DOHH2 (cell line): ENCODE measurements around the gene TMC4.
A peak's percentile ranks its signal among the peaks of the same experiment; 100 is the strongest.

ENCODE experiments used
- H3F3A ChIP-seq: fragments of 200-600 bp; sonication (generic), shearing (Covaris generic); 2 replicates; pipeline ENCODE4 v1.6.0; 2016; ENCODE audit warnings: antibody characterized with exemption, mild to moderate bottlenecking; ENCODE audit not compliant: control insufficient read depth, insufficient read depth
- H3K27ac ChIP-seq: fragments of 200-600 bp; sonication (generic); 2 replicates; pipeline ENCODE4 v1.5.1; 2014; ENCODE audit warnings: low read depth, mild to moderate bottlenecking, low read length, moderate library complexity
- H3K27me3 ChIP-seq: fragments of 200-600 bp; sonication (generic); 2 replicates; pipeline ENCODE4 v1.6.1; 2014; ENCODE audit warnings: mild to moderate bottlenecking, low read length, mixed read lengths; ENCODE audit not compliant: control insufficient read depth
- H3K36me3 ChIP-seq: fragments of 200-600 bp; sonication (generic); 2 replicates; pipeline ENCODE4 v1.6.1; 2014; ENCODE audit warnings: mild to moderate bottlenecking, low read length, moderate library complexity, mixed read lengths; ENCODE audit not compliant: control insufficient read depth
- H3K4me1 ChIP-seq: fragments of 200-600 bp; sonication (generic); 2 replicates; pipeline ENCODE4 v1.6.1; 2014; ENCODE audit warnings: mild to moderate bottlenecking, low read length, mixed read lengths; ENCODE audit not compliant: control insufficient read depth
- H3K4me2 ChIP-seq: fragments of 200-600 bp; sonication (generic); 2 replicates; pipeline ENCODE4 v1.6.0; 2014; ENCODE audit warnings: mild to moderate bottlenecking, low read length, moderate library complexity
- H3K4me3 ChIP-seq: fragments of 200-600 bp; sonication (generic); 2 replicates; pipeline ENCODE4 v1.5.1; 2014; ENCODE audit warnings: mild to moderate bottlenecking, low read length, mixed read lengths
- H3K79me2 ChIP-seq: fragments of 200-600 bp; sonication (generic); 2 replicates; pipeline ENCODE4 v1.6.1; 2014; ENCODE audit warnings: mild to moderate bottlenecking, low read length, mixed read lengths; ENCODE audit not compliant: control insufficient read depth
- H3K9me2 ChIP-seq: fragments of 200-600 bp; sonication (generic); replicated peaks from 2 replicates; pipeline ENCODE4 v1.6.1; 2014; ENCODE audit warnings: mild to moderate bottlenecking, low read length, mixed read lengths; ENCODE audit not compliant: control insufficient read depth
- H3K9me3 ChIP-seq: fragments of 200-600 bp; sonication (generic); 2 replicates; pipeline ENCODE4 v1.6.1; 2014; ENCODE audit warnings: antibody characterized with exemption, low read length, mixed read lengths; ENCODE audit not compliant: control insufficient read depth, insufficient read depth
- H4K20me1 ChIP-seq: fragments of 200-600 bp; sonication (generic); 2 replicates; pipeline ENCODE4 v1.6.0; 2014; ENCODE audit warnings: low read depth, mild to moderate bottlenecking, antibody characterized with exemption, low read length, moderate library complexity; ENCODE audit not compliant: control insufficient read depth, insufficient read depth
- EZH2phosphoT487 ChIP-seq: fragments of 200-600 bp; sonication (generic); IDR thresholded peaks from 2 replicates; pipeline ENCODE4 v1.6.1; 2017; ENCODE audit warnings: borderline replicate concordance, mild to moderate bottlenecking, antibody characterized with exemption, low read length, moderate library complexity, mixed read lengths
- TF ChIP-seq, protein P1 (sequence below): fragments of 200-600 bp; sonication (generic); IDR thresholded peaks from one replicate; pipeline ENCODE4 v1.5.1; 2014; ENCODE audit warnings: antibody characterized with exemption, mild to moderate bottlenecking, low read depth, low read length; ENCODE audit not compliant: poor library complexity, severe bottlenecking

Gene TMC4

DNA sequence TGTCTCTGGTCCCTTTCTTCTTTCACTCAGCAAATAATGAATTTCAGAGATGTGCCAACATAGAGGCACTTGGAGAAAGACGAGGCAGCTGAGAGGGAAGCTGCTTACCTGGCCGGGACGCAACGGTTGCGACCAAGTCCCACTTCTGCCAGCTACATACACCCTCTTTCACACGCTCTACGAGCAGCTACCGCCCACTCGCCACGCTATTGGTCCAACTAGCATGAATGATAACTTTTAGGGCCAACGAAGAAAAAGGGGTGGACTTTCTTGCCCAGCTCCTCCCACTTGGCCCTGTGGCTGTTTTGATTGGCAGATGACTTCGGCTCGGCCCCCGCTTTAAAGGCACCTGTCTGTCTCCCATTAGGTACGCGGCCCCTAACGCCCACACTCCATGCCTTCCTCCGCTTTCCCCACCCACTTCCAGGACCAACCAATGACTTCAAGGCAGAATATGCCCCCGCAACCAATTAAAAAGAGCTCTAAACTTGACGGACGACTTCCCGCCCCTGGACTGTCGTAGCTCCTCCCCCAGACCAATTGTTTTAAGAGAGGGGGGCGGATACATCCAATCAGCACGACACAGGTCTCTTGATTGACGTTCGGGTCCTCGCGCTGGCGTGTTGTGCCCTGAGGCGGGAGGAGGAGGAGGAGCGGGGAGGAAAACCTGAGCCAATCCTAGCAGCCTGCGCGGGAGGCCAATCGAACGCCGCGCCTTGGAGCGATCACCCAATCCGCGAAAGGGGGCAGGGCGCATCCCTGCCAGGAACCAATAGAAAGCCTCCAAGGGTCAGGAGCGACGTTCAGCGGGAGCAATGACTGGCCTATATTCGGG lies 35.9 kb downstream of the TMC4 start:
- Histone ChIP-seq H3K4me3 (peak overlapping the region; percentile 89), H3K79me2 (peaks cover 45% of the 10 kb centered on the region), H3K9me3 (no peaks in the 10 kb centered on the region), H3K27ac (peak overlapping the region; percentile 63; the same call in 1 of the 2 replicates), H3K27me3 (no peaks in the 10 kb centered on the region), H3K4me1 (peaks cover 21% of the 10 kb centered on the region), H4K20me1 (0 out of 2 replicates have a peak, but pooled peaks cover 9% of the 10 kb centered on the region), H3F3A (no peaks in the 10 kb centered on the region), H3K9me2 (no peaks in the 10 kb centered on the region), H3K36me3 (peaks cover 37% of the 10 kb centered on the region), H3K4me2 (peak overlapping the region; percentile 88)
- no peak for TF ChIP-seq EZH2phosphoT487
- TF ChIP-seq, protein P1, sequence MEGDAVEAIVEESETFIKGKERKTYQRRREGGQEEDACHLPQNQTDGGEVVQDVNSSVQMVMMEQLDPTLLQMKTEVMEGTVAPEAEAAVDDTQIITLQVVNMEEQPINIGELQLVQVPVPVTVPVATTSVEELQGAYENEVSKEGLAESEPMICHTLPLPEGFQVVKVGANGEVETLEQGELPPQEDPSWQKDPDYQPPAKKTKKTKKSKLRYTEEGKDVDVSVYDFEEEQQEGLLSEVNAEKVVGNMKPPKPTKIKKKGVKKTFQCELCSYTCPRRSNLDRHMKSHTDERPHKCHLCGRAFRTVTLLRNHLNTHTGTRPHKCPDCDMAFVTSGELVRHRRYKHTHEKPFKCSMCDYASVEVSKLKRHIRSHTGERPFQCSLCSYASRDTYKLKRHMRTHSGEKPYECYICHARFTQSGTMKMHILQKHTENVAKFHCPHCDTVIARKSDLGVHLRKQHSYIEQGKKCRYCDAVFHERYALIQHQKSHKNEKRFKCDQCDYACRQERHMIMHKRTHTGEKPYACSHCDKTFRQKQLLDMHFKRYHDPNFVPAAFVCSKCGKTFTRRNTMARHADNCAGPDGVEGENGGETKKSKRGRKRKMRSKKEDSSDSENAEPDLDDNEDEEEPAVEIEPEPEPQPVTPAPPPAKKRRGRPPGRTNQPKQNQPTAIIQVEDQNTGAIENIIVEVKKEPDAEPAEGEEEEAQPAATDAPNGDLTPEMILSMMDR = no peak

DNA sequence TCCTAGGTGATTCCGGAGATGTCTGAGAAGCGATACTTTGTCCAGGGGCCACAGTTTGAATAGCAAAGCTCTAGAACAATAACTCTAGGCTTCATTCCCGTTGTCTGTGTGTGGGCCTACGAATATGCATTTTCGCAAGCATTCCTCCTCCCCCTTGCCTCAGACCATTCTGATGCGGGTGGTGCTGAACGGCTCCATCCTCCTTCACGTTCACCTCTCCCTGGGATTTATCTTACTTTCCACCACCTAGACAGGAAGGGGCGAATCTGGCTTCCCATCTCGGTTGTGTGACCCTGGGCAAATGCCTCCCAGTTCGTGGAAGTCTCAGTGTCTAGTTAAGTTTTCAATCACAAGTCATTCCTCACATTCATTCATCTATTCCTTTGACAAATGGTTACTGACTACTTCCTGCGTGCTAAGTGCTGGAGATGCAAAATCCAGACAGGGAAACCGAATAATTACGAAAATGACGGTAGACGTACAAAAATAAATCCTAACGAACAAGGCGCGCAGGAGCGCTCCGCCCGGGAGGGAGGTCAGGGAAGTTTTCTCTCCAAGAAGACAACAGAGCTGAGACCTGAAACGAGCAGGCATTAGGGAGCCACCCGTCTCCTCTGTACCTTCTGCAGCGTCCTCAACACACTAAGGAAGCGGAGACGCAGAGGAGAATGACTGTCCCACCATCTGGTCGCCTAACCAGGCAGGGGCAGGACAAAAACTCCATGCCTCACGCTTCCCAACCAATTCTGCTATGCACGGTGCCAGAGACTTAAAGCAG lies 36.7 kb downstream of the TMC4 start:
- TF ChIP-seq, protein P1 = no peak
- no peak for TF ChIP-seq EZH2phosphoT487
- H3K9me3 ChIP-seq = no peaks in the 10 kb centered on the region
- peaks cover 37% of the 10 kb centered on the region for H3K79me2 ChIP-seq
- peak overlapping the region; percentile 88 for H3K4me2 ChIP-seq
- peak overlapping the region; percentile 80 for H3K4me3 ChIP-seq
- no peaks in the 10 kb centered on the region for H3K9me2 ChIP-seq
- peaks cover 34% of the 10 kb centered on the region for H3K36me3 ChIP-seq
- H3K27me3 ChIP-seq = no peaks in the 10 kb centered on the region
- no peaks in the 10 kb centered on the region for H3F3A ChIP-seq
- no peak overlapping the region for H3K27ac ChIP-seq
- 0 out of 2 replicates have a peak, but pooled peaks cover 9% of the 10 kb centered on the region for H4K20me1 ChIP-seq
- H3K4me1 ChIP-seq = peaks cover 21% of the 10 kb centered on the region

DNA sequence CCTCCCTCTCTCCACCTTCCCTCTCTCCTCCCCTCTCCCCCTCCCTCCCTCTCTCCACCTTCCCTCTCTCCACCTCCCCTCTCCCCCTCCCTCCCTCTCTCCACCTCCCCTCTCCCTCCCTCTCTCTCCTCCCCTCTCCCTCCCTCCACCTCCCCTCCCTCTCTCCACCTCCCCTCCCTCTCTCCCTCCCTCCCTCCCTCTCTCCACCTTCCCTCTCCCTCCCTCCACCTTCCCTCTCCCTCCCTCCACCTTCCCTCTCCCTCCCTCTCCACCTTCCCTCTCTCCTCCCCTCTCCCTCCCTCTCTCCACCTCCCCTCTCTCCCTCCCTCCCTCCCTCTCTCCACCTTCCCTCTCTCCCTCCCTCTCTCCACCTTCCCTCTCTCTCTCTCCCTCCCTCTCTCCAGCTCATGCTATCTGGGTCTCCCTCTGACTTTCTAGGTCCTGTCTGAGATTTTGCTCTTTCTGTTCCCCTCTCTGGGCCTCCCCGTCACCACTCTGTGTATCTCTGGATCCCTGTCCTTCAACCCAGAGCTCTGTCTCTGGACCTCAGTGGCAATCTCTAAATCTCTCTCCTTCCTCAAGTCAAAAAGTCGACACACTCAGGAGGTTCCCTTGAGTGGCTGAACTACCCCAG lies 38.9 kb downstream of the TMC4 start:
- H3K36me3 ChIP-seq = peaks cover 28% of the 10 kb centered on the region
- no peaks in the 10 kb centered on the region for H3F3A ChIP-seq
- 0 out of 2 replicates have a peak, but pooled peaks cover 6% of the 10 kb centered on the region for H4K20me1 ChIP-seq
- H3K27me3 ChIP-seq = no peaks in the 10 kb centered on the region
- TF ChIP-seq, protein P1 = no peak
- no peak for TF ChIP-seq EZH2phosphoT487
- H3K4me3 ChIP-seq = no peak overlapping the region
- peaks cover 18% of the 10 kb centered on the region for H3K4me1 ChIP-seq
- H3K9me3 ChIP-seq = no peaks in the 10 kb centered on the region
- H3K79me2 ChIP-seq = peaks cover 15% of the 10 kb centered on the region
- H3K27ac ChIP-seq = no peak overlapping the region
- H3K9me2 ChIP-seq = no peaks in the 10 kb centered on the region
- no peak overlapping the region for H3K4me2 ChIP-seq
